Measurements from ENCODE around the gene HDDC2. TPM values are rescaled to one million over a fixed set of nuclear protein-coding genes. Genes with fewer than 3 reads are reported as not detected.

Gene HDDC2
- total and polyA plus RNA-seq, 9 of the 15 experiments (the other 6 are each of a cell fraction or from before 2014, with no cell fraction given): 194 to 632 (median 294) TPM

DNA sequence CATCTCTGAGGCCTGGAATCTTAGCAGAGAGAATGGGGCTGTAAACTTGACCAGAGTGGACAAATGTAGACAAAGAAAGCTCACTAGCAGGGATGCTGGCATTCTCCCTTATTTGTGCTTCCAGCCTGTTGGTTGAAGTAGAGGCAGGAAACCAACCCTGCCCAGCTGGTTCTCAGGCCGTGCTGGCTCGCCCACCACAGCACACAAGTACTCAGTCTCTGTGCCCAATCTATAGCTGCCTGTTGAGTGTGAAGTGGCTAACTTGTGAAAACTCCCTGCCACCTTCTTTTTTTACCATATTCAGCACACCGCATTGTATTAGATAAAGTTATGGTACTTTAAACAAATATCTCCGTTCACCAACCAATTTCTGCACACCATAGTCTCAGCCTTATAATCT, 37.3 kb downstream of the HDDC2 start:
- H3K9me3 ChIP-seq (replicated peaks; ENCODE audit: control insufficient read depth, insufficient read depth, low read depth, low read length): no peaks in the 10 kb centered on the region
- intact Hi-C loops (cut with micrococcal nuclease) (loop anchor here (10.0 kb wide), 1 partner anchor 110 kb away; the partner anchor contains the start of gene TPD52L1), in situ Hi-C loops (cut with MboI) (no loop called here)
- H3K27ac ChIP-seq (ENCODE audit: extremely low read depth, low read depth, low read length): no peak overlapping the region
- TF ChIP-seq DLX4 (CRISPR knock-in tag; IDR thresholded peaks at IDR 0.05): no peak
- peaks cover 13% of the 10 kb centered on the region; the same call in 2 of the 3 replicates for H3K36me3 ChIP-seq (ENCODE audit: control insufficient read depth, insufficient read depth, low read length)
- DNase-seq (ENCODE audit: extremely low read depth in 1 of 4, low spot score in 3 of 4): no peak
- H3K4me1 ChIP-seq (replicated peaks in 1 of 2; ENCODE audit: control insufficient read depth in 2 of 2, insufficient read depth in 2 of 2, low read length in 2 of 2): peaks cover 0 to 3% of the 10 kb centered on the region in 2 experiments; a peak in 1 of 5 replicates
- CTCF ChIA-PET (ENCODE audit: low intra/inter-chr PET ratio): no interaction called here
- no peaks in the 10 kb centered on the region for H3K79me2 ChIP-seq (ENCODE audit: control insufficient read depth, insufficient read depth, low read length)
- H3K4me2 ChIP-seq (ENCODE audit: insufficient read depth, low read length): no peak overlapping the region
- 93% methylated on average over 4 of the region's 4 CpGs for WGBS (ENCODE audit: insufficient coverage, low coverage, missing lambda C conversion rate)
- ATAC-seq: no peak
- no peaks in the 10 kb centered on the region for H3K9me1 ChIP-seq (ENCODE audit: control insufficient read depth, insufficient read depth, low read length)
- H2AFZ ChIP-seq (ENCODE audit: low read depth, low read length): no peak overlapping the region
- no peak overlapping the region for H3K4me3 ChIP-seq
- no peak overlapping the region for H3K9ac ChIP-seq (ENCODE audit: insufficient read depth in 1 of 2, low read depth in 2 of 2, low read length in 2 of 2)
- no TSS peak for BruUV-seq (replicated peaks)
- FAIRE-seq: no peak
- POLR2A ChIA-PET: interaction anchor here (0.8 to 1.8 kb wide), 3 partner anchors 11 to 44 kb away, joined by 4 to 5 read pairs (median 4); no protein-coding TSS in a partner anchor
- no peaks in the 10 kb centered on the region for H3K27me3 ChIP-seq (ENCODE audit: control insufficient read depth in 2 of 2, insufficient read depth in 2 of 2, low read length in 2 of 2)
- no peaks in the 10 kb centered on the region for H4K20me1 ChIP-seq (replicated peaks; ENCODE audit: control insufficient read depth, insufficient read depth, low read length)

DNA sequence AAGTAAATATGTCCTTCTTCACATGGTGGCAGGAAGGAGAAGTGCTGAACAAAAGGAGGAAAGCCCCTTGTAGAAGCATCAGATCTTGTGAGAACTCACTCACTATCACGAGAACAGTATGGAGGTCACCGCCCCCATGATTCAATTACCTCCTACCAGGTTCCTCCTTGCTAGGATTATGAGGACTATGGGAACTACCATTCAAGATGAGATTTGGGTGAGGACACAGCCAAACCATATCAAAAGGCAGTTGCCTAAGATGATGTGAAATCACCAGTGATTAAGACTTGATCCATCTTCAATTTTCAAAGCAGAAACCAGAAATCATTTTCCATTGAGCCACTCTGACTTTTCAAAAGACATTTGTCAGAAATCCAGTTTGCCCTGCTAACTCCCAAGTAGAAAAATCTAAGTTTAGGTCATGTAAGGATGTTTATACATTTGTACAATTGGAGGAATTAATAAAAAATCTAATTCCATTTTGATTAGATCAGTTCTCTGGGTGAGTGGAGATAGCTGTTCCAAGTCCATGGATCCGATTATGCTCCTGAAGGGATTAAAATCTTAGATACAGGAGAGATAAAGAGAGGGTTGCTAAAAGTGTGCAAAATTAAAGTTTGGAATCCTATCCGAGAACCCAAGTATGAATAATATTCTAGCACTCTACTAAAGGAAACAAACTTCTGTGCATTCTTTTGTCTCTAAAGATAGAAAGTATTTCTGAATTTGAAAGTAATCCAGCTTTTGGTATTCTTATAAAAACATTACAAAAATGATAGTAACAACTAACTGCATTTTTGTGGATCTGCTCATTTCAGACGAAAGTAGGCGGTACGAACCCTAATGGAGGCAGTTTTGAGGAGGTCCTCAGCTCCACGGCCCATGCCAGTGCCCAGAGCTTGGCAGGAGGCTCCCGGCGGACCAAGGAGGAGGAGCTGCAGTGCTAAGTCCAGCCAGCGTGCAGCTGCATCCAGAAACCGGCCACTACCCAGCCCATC, 39.5 kb downstream of the HDDC2 start:
- Histone ChIP-seq H3K4me2 (ENCODE audit: insufficient read depth, low read length) (no peak overlapping the region), H3K9me1 (ENCODE audit: control insufficient read depth, insufficient read depth, low read length) (no peaks in the 10 kb centered on the region), H3K27ac (ENCODE audit: extremely low read depth, low read depth, low read length) (no peak overlapping the region), H3K9me3 (replicated peaks; ENCODE audit: control insufficient read depth, insufficient read depth, low read depth, low read length) (no peaks in the 10 kb centered on the region), H3K79me2 (ENCODE audit: control insufficient read depth, insufficient read depth, low read length) (no peaks in the 10 kb centered on the region), H3K36me3 (ENCODE audit: control insufficient read depth, insufficient read depth, low read length) (peaks cover 13% of the 10 kb centered on the region; the same call in 2 of the 3 replicates), H3K4me1 (replicated peaks in 1 of 2; ENCODE audit: control insufficient read depth in 2 of 2, insufficient read depth in 2 of 2, low read length in 2 of 2) (no peaks in the 10 kb centered on the region), H3K27me3 (ENCODE audit: control insufficient read depth in 2 of 2, insufficient read depth in 2 of 2, low read length in 2 of 2) (no peaks in the 10 kb centered on the region), H3K4me3 (no peak overlapping the region), H3K9ac (ENCODE audit: insufficient read depth in 1 of 2, low read depth in 2 of 2, low read length in 2 of 2) (no peak overlapping the region), H2AFZ (ENCODE audit: low read depth, low read length) (no peak overlapping the region), H4K20me1 (replicated peaks; ENCODE audit: control insufficient read depth, insufficient read depth, low read length) (no peaks in the 10 kb centered on the region)
- intact Hi-C loops (cut with micrococcal nuclease): loop anchor here (10.0 kb wide), 1 partner anchor 108 kb away; the partner anchor contains the start of gene TPD52L1
- FAIRE-seq (no peak), ATAC-seq (no peak), DNase-seq (ENCODE audit: extremely low read depth in 1 of 4, low spot score in 3 of 4) (no peak)
- no TSS peak for BruUV-seq (replicated peaks)
- in situ Hi-C loops (cut with MboI): no loop called here
- TF ChIP-seq, protein P1, sequence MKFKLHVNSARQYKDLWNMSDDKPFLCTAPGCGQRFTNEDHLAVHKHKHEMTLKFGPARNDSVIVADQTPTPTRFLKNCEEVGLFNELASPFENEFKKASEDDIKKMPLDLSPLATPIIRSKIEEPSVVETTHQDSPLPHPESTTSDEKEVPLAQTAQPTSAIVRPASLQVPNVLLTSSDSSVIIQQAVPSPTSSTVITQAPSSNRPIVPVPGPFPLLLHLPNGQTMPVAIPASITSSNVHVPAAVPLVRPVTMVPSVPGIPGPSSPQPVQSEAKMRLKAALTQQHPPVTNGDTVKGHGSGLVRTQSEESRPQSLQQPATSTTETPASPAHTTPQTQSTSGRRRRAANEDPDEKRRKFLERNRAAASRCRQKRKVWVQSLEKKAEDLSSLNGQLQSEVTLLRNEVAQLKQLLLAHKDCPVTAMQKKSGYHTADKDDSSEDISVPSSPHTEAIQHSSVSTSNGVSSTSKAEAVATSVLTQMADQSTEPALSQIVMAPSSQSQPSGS (CRISPR knock-in tag; IDR thresholded peaks at IDR 0.05): no peak
- peak; percentile 92 for TF ChIP-seq PRDM10 (IDR thresholded peaks at IDR 0.05; ENCODE audit: partially characterized antibody)
- no peak for TF ChIP-seq RHOXF2B (CRISPR knock-in tag; conservative IDR thresholded peaks at IDR 0.05)
- no peak for TF ChIP-seq SRSF1 (IDR thresholded peaks at IDR 0.05; ENCODE audit: low read depth, low read length)
- 79% methylated on average over 12 of the region's 12 CpGs for WGBS (ENCODE audit: insufficient coverage, low coverage, missing lambda C conversion rate)
- POLR2A ChIA-PET: interaction anchor here (0.8 kb wide), 1 partner anchor 9 kb away, joined by 3 read pairs; no protein-coding TSS in a partner anchor
- CTCF ChIA-PET (ENCODE audit: low intra/inter-chr PET ratio): no interaction called here
